MM.1S (cell line): ENCODE measurements around the gene CHD2.

Experiments
- EZH2 ChIP-seq: fragments of 300-600 bp; sonication (generic); optimal IDR thresholded peaks from 2 replicates; pipeline ENCODE3; 2017; ENCODE audit warnings: low read depth, mild to moderate bottlenecking, antibody characterized with exemption, low read length, mixed read lengths
- EZH2phosphoT487 ChIP-seq: fragments of 300-600 bp; sonication (generic); IDR thresholded peaks from 2 replicates; pipeline ENCODE4 v1.6.1; 2018; ENCODE audit warnings: antibody characterized with exemption, low read length
- TF ChIP-seq, protein P1 (sequence below): fragments of 300-600 bp; sonication (generic); IDR thresholded peaks from 2 replicates; pipeline ENCODE4 v1.5.1; 2016; ENCODE audit warnings: antibody characterized with exemption, low read length, mixed read lengths

DNA sequence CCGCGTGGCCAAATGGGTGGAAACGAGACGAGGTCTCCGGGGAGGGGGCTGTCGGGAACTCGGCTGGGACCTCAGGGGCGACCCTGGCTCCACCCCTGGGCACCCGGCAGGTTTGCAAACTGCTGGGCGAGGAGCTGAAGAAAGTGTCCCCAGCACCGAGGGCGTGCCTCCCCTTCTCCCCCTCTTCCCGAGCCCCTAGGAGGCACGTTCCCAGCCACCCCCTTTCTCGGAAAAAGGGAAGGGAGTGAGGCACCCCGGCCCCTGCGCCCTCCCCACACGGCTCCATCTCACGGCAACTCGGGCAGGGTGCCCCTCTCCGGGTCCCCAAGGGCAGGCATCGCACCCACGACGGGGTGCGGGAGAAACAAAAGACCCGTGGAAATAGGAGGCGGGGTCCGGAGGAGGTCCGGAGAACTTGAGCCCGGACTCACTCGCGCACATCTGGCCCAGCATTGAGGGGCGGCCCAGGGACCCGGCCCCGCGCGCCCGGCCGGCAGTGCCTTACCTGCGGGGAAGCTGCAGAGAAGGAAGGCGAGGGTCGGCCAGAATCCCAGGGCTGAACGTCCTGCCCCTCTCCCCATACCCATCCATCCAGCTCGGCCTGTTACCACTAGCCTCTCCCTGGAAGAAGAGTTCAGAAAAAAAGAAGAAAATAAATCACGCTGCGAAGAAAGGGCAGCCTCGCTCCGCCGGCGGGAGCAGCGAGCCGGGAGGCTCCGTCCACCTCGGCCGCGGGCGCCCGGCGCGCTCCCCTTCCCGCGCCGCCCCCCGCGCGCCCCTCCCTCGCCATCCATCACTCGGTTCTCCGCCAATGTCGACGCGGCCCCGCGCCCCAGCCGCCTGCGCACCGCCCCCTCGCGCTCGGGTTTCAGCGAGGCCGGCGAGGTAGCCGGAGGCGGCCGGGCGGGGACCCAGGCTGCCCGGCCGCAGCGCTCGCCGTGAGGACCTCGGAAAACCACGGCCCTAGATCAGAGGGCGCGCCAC is 172.6 kb downstream of the CHD2 start:
- TF ChIP-seq, protein P1, sequence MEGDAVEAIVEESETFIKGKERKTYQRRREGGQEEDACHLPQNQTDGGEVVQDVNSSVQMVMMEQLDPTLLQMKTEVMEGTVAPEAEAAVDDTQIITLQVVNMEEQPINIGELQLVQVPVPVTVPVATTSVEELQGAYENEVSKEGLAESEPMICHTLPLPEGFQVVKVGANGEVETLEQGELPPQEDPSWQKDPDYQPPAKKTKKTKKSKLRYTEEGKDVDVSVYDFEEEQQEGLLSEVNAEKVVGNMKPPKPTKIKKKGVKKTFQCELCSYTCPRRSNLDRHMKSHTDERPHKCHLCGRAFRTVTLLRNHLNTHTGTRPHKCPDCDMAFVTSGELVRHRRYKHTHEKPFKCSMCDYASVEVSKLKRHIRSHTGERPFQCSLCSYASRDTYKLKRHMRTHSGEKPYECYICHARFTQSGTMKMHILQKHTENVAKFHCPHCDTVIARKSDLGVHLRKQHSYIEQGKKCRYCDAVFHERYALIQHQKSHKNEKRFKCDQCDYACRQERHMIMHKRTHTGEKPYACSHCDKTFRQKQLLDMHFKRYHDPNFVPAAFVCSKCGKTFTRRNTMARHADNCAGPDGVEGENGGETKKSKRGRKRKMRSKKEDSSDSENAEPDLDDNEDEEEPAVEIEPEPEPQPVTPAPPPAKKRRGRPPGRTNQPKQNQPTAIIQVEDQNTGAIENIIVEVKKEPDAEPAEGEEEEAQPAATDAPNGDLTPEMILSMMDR = no peak
- TF ChIP-seq EZH2 = no peak
- TF ChIP-seq EZH2phosphoT487 = no peak
